NT2/D1 (cell line): Measurements from ENCODE around the gene PDPK1.

Source experiments
- DNase-seq: peaks from one replicate; pipeline ENCODE4 v3.0.0-alpha.2; 2011; ENCODE audit warnings: low read depth, low spot score
- H3K27me3 ChIP-seq: 2 replicates; pipeline ENCODE4 v1.6.0; 2011; ENCODE audit warnings: mild to moderate bottlenecking; ENCODE audit not compliant: insufficient read length, insufficient read depth
- H3K36me3 ChIP-seq: 2 replicates; pipeline ENCODE4 v1.6.1; 2011; ENCODE audit warnings: mild to moderate bottlenecking, low read length, mixed read lengths; ENCODE audit not compliant: insufficient read depth, insufficient read length
- H3K4me1 ChIP-seq: 2 replicates; pipeline ENCODE4 v1.5.1; 2011; ENCODE audit not compliant: insufficient read depth, insufficient read length
- H3K4me3 ChIP-seq: 2 replicates; pipeline ENCODE4 v1.5.1; 2011; ENCODE audit warnings: low read depth; ENCODE audit not compliant: insufficient read length
- H3K9ac ChIP-seq: 2 replicates; pipeline ENCODE4 v1.6.0; 2011; ENCODE audit warnings: low read depth; ENCODE audit not compliant: insufficient read length
- H3K9me3 ChIP-seq: 2 replicates; pipeline ENCODE4 v1.5.1; 2011; ENCODE audit warnings: mild to moderate bottlenecking, low read length; ENCODE audit not compliant: insufficient read depth
- SUZ12 ChIP-seq: IDR thresholded peaks from 2 replicates; pipeline ENCODE4 v1.6.1; 2011; ENCODE audit not compliant: insufficient read length, insufficient read depth; ENCODE audit errors: extremely low read depth
- YY1 ChIP-seq: IDR thresholded peaks from 2 replicates; pipeline ENCODE4 v1.6.1; 2011; ENCODE audit not compliant: insufficient read length, insufficient read depth
- ZNF274 ChIP-seq: IDR thresholded peaks from 2 replicates; pipeline ENCODE4 v1.6.1; 2011; ENCODE audit warnings: mild to moderate bottlenecking, low read depth, low read length

Gene PDPK1

GRCh38 chr16:2527784-2528100, 10.1 kb upstream of the PDPK1 start:
- H3K9ac ChIP-seq, result no peak overlapping the region
- no peak for DNase-seq
- H3K36me3 ChIP-seq, result peaks cover 77% of the 10 kb centered on the region
- no peaks in the 10 kb centered on the region for H3K9me3 ChIP-seq
- H3K4me3 ChIP-seq, result no peak overlapping the region
- no peak for TF ChIP-seq SUZ12
- no peak for TF ChIP-seq ZNF274
- no peak for TF ChIP-seq YY1
- H3K27me3 ChIP-seq, result no peaks in the 10 kb centered on the region
- peaks cover 11% of the 10 kb centered on the region for H3K4me1 ChIP-seq

GRCh38 chr16:2528161-2529060, 9.4 kb upstream of the PDPK1 start:
- no peak for DNase-seq
- Histone ChIP-seq H3K27me3 (no peaks in the 10 kb centered on the region), H3K4me3 (no peak overlapping the region), H3K4me1 (peaks cover 12% of the 10 kb centered on the region), H3K9me3 (no peaks in the 10 kb centered on the region), H3K36me3 (peaks cover 71% of the 10 kb centered on the region), H3K9ac (no peak overlapping the region)
- TF ChIP-seq ZNF274 (no peak), SUZ12 (no peak), YY1 (no peak)

GRCh38 chr16:2529061-2529931, 8.5 kb upstream of the PDPK1 start:
- no peak for DNase-seq
- H3K9me3 ChIP-seq, result no peaks in the 10 kb centered on the region
- no peak overlapping the region for H3K4me3 ChIP-seq
- no peak overlapping the region for H3K9ac ChIP-seq
- H3K4me1 ChIP-seq, result peaks cover 13% of the 10 kb centered on the region
- TF ChIP-seq YY1 (no peak), ZNF274 (no peak), SUZ12 (no peak)
- H3K36me3 ChIP-seq, result peaks cover 62% of the 10 kb centered on the region
- H3K27me3 ChIP-seq, result no peaks in the 10 kb centered on the region

GRCh38 chr16:2529961-2530628, 7.7 kb upstream of the PDPK1 start:
- Histone ChIP-seq H3K36me3 (peaks cover 54% of the 10 kb centered on the region), H3K9ac (no peak overlapping the region), H3K4me3 (no peak overlapping the region), H3K9me3 (no peaks in the 10 kb centered on the region), H3K4me1 (peaks cover 13% of the 10 kb centered on the region), H3K27me3 (no peaks in the 10 kb centered on the region)
- TF ChIP-seq SUZ12 (no peak), YY1 (no peak), ZNF274 (no peak)
- DNase-seq, result no peak

GRCh38 chr16:2530629-2531318, 7.0 kb upstream of the PDPK1 start:
- TF ChIP-seq ZNF274, result no peak
- TF ChIP-seq YY1, result no peak
- TF ChIP-seq SUZ12, result no peak
- H3K4me1 ChIP-seq, result peaks cover 16% of the 10 kb centered on the region
- no peak for DNase-seq
- peak overlapping the region; percentile 84 for H3K9ac ChIP-seq
- peaks cover 52% of the 10 kb centered on the region for H3K36me3 ChIP-seq
- no peak overlapping the region for H3K4me3 ChIP-seq
- no peaks in the 10 kb centered on the region for H3K9me3 ChIP-seq
- no peaks in the 10 kb centered on the region for H3K27me3 ChIP-seq

- Histone ChIP-seq H3K9ac (peak within 1 kb of the TSS; percentile 85), H3K4me1 (peaks cover 21% of the 10 kb centered on the region), H3K4me3 (peak within 1 kb of the TSS; percentile 63)
Measured at GRCh38 chr16:2531371-2531695, 6.5 kb upstream of the PDPK1 start, which contains the start of gene CEMP1. TSS of gene CEMP1 (minus strand) at chr16:2531408. CDS start at chr16:2531073, 335 bp downstream.

More at GRCh38 chr16:2531371-2531695, 6.5 kb upstream of the PDPK1 start, which contains the start of gene CEMP1:
- DNase-seq, result no peak
- H3K27me3 ChIP-seq, result no peaks in the 10 kb centered on the region
- no peaks in the 10 kb centered on the region for H3K9me3 ChIP-seq
- H3K36me3 ChIP-seq, result peaks cover 46% of the 10 kb centered on the region
- no peak for TF ChIP-seq YY1
- no peak for TF ChIP-seq SUZ12
- no peak for TF ChIP-seq ZNF274
